HG02884 (cell line): Measurements from ENCODE around the gene TUBGCP5.
"Not testable (repeated sequence)": the region's sequence is repeated elsewhere in the genome, so short reads cannot be mapped to it uniquely, and the experiment has no call there.

Experiments
- ATAC-seq: cut with Tn5 transposase; IDR thresholded peaks from one replicate; pipeline ENCODE4 v1.9.1; 2021; ENCODE audit warnings: mild to moderate bottlenecking, moderate library complexity; ENCODE audit not compliant: unreplicated experiment

Gene TUBGCP5

DNA sequence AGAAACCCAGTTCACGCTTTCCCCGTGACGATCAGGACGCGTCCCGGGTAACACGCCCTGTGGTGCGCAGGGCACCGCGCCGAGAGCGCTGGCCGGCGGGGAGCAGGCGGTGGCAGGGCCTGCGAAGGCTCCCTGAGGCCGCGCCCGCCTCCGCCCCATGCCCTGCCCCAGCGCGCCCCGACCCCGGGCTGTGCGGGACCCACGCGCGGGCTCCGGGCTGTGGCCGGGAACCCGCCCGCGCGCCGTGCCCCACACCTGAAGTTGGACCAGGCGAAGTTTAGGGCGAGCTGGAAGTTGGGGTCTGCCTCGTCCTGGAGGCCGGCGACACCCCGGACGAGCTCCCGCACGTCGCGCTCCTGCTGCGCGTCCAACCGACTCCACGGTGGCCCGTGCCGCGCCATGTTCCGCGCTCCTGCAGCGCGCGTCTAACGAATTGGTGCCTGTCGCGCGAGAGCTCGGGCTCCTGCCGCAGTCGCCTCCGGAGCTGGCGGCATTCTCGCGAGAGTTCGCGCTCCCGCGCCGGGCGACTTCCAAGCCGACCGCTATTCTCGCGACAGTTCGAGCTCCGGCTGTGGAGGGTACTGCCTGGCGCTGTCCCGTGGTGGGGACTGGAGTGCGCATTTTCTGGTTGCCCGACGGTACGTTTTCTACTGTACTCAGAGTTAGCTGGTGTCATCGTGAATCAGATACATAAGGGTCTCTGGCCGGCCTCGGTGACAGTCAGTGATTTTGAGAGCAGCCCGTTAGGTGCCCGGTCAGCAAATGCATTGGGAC lies at the start of gene TUBGCP5:
TUBGCP5 (minus strand) TSS at position 427 of the 774 bp plus-strand sequence; CDS start at position 401, 26 bp downstream.
- peak; percentile 86 for ATAC-seq

DNA sequence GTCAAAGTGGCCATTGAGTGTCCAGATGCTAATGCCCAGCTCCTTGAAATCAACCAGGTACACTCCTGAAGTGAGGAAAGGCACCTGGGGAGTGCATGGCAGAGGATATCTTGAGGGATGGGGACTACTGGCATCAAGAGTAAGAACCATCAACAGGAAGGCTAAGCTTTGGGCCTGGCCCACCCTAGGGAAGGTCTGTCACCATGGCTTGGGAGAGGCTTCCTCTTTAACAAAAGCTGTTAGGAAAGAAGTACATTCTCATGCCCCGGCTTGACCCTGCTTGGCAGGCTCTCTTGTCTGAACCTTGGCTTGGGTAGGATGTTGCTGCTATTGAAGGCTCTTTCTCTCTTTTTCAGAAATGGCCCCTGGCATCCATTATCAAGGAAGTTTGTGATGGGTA lies 43.7 kb upstream of the TUBGCP5 start:
- no peak for ATAC-seq

DNA sequence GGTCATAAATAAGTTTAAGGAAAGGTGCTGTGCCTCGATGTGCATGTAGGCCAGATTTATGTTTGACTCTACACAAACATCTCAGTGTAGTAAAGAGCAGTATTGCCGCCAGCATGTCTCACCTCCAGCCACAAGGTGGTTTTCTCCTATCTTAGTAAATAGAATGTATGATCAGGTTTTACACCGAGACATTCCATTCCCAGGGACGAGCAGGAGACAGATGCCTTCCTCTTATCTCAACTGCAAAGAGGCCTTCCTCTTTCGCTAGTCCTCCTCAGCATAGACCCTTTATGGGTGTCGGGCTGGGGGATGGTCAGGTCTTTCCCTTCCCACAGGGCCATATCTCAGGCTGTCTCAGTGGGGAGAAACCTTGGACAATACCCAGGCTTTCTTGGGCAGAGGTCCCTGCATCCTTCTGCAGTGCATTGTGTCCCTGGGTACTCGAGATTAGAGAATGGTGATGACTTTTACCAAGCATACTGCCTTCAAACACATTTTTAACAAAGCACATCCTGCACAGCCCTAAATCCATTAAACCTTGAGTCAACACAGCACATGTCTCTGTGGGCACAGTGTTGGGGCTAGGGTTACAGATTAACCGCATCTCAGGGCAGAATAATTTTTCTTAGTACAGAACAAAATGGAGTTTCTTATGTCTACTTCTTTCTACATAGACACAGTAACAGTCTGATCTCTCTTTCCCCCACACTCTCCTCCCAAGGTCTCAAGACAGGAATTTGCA lies 42.8 kb upstream of the TUBGCP5 start:
- not testable (repeated sequence) for ATAC-seq

DNA sequence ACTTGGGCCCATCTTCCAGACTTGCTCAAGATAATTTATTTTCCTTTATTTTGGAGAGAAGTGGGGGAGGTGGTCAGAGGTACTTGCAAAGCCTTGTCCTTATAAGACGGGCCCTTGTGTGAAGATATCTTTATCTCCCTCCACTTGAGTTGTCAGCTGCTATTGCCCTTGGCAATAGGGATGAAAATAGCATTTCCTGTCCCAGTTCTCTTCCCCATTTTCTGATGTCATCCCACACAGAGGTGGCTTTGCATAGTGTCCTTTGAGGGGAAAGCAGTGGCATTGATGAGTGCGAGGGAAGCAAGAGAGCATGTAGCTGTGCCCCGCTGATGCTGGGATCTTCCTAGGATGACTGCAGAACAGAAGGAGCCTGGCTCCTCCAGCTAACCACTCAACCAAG lies 41.9 kb upstream of the TUBGCP5 start:
- no peak for ATAC-seq

DNA sequence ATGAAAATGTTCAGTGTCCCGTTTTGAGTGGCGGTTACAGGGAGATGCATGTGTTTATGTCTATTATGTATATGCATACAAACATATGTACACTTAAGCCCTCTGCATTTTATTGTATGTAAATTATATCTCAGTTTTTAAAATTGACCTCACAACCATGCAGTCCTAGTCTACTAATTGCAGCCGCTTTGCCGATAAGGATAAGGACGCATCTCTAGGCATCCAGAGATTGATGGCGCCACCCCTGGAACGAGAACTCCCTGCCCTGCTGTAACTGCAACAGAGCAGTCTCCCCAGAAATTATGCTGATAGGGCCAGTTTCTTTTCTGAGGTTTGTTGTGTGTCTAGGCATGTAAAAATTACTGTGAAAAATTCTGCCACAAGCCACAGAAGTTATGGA lies 40.4 kb upstream of the TUBGCP5 start:
- ATAC-seq = no peak

DNA sequence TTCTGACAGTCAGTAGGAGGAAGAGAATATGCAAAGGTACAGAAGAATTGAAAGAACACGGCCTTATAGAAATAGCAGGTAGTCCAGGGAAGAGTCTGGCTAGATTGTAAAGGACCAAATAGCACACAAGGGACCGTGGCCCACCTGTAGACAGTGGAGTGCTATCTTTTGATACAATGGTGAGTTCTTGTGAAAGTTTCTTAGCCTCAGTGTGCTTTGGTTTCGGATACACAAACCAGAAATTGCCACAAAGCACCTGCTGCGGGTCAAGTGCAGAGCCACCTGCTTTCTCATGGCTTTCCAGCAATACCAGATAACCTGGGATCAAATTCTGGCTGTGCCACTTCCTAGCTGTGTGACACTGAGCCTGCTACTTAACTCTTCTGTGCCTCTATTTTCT lies 36.6 kb upstream of the TUBGCP5 start:
- no peak for ATAC-seq

DNA sequence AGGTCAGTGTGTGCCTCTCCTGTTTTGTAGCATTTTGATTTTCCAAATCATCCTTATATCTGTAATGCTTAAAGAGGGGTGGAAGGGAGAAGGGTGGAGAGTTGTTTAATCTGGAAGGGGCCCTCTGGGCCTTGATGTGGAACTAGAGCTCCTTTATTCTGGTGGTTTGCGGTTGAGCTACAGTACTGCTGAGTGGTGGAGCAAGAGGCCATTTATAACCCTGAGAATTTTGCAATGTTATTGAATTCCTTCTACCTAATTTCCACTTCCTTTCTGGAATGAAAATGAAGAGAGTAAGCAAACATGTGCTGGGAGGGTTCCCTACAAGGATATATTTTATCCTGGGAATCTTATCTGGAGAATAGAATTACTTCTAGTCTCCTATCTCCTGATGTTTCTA lies 35.3 kb upstream of the TUBGCP5 start:
- no peak for ATAC-seq

DNA sequence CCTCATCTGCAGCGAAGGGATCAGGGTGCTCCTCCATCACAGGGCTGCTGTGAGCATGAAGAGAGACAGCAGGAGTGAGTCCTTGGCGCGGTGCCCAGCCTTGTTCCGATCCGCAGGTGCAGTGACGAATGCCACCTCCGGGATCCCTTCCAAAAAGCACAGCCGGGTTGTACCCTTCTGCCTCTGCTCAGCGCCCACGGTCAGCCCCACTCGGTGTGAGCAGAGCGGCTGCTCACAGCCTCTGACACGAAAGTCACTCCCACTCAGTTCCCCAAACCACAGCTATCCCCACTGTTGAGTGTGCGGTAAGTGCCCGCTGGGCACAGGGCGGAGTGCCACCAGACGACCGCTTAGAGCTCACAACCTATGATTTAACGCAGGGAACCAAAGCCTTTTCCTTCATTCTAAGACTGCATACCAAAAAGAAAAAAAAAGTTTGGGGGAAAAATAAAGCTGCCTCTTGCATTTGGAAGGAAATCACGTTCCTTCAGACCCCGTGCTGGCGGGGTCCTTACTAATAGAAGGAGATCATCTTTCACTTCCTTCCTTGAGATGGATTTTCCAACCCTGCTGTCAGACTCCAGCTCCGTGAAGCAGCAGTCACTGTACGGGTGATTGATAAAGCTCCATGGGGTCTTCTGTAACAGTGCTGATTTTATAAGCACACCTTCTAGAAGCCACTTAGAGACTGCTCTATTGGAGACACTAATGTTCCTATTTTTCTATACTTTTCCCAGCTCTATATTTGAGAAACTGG lies 34.7 kb upstream of the TUBGCP5 start:
- ATAC-seq = no peak

DNA sequence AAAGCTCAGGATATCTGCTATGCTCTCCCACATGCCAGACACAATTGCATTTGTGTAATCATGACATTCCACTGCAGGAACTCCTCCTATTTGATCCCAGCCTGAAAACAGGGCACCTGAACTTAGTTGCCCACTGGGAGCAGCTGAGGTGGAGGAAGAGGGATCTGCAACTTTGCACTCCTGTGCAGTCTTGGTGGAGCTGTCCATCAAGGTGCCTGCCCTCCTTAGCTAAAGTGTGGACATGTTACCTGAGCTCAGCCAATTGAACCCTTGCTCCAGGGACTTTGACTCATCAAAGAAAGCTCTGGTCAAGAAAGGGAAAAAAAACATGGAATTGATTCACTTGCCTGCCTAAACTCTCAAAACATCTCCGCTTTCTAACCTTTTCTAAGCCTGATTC lies 33.3 kb upstream of the TUBGCP5 start:
- no peak for ATAC-seq

DNA sequence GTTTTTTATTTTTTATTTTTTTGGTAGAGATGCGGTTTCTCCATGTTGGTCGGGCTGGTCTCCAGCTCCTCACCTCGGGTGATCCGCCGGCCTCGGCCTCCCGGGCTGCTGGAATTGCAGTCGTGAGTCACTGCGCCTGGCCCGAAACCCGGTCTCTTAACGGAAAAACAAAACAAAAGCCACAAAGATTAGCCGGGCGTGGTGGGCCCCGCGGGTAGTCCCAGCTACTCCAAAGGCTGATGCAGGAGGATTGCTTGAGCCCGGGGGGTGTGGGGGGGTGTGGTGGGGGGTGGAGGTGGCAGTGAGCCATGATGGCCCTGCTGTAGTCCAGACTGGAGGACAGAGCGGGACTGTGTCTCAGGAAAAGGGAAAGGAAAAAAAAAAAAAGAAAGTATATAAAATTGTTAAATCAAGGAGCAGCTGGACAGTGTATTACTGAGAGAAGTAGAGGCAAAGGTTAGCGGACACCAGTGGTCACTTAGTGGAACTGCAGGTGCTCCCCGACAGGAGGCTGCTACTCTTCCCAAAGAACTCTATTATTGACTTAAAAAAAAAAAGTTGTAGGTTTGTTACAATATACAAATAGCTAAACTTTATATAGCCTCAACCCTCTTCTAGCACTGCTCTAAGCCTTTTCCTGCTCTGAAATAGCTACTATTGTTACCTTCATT lies 30.3 kb upstream of the TUBGCP5 start:
- ATAC-seq = no peak

DNA sequence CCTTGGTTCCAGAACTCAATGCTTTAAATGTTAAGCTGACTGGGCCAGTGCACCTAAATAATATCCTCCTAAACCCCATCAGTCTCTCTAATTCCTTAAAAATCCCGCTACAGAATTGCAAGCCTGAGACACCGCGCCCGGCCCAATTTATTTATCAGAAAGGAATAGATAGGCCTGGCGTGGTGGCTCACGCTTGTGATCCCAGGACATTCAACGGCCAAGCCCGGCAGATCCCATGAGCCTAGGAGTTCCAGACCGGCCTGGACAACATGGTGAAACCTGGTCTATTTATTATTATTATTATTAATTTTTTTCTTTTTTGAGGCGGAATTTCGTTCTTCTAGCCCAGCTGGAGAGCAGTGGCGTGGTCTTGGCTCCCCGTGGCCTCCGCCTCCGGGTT lies 28.0 kb upstream of the TUBGCP5 start:
- no peak for ATAC-seq

DNA sequence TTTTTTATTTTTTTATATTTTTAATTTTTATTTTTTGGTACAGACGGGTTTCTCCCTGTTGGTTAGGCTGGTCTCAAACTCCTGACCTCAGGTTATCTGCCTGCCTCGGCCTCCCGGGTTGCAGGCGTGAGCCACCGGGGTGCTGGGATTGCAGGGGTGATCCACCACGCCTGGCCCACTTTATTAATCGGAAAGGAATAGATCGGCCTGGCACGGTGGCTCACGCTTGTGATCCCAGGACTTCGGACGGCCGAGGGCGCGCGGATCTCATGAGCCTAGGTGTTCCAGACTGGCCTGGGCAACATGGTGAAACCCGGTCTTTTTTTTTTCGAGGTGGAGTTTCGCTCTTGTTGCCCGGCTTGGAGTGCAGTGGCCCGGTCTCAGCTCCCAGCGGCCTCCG lies 26.5 kb upstream of the TUBGCP5 start:
- no peak for ATAC-seq

DNA sequence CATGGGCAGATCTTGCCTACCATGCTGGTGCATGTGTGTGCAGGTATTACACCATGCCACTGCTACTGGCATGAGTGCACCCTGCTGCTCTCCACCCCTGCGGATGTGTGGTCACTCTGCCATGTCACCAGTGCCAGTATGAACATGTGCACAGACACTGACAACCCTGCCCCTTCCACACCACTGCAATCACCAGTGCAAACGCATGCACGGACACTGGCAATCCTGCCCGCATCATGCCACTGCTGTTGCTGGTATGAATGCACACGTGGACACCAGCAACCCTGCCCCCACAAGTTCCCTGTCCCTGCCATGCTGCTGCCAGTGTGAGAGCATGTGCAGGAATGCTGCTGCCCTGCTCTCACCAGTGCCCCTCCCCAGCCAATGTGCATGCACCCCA lies 24.8 kb upstream of the TUBGCP5 start:
- ATAC-seq = no peak

DNA sequence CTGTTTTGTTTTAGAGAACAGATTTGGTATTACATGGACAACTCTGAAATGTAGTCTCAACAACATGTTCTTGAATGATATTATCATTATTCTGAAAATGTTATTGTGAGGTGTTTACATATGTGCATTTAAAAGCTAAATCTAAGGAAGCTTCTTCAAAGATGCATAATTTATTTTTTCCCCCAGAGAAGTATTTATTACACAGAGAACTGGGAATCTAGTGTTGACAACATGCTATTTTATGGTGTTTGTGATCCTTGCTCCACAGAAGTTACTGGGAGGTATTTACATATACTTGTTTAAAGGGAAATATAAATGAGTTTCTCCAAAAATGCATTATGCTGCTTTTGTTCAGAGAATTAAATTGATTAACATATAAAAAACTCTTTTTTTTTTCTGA lies 18.3 kb upstream of the TUBGCP5 start:
- ATAC-seq = no peak

DNA sequence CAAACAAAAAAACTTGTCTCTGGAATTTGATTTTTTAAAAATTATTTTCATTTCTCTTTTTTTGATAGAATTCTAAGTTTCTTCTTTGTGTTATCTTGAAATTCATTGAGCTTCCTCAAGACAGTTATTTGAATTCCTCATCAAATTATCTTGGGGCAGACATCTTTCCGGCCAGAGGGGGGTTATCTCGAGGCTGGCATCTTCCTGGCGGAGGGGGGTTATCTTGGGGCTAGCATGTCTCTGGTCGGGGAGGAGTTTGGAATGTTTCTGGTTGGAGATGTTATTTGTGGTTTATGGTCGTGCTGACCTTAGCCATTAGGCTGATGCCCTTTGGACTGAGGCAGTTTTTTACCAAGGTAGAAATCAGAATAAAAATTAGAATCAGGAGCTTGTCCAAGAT lies 15.9 kb upstream of the TUBGCP5 start:
- ATAC-seq = no peak

DNA sequence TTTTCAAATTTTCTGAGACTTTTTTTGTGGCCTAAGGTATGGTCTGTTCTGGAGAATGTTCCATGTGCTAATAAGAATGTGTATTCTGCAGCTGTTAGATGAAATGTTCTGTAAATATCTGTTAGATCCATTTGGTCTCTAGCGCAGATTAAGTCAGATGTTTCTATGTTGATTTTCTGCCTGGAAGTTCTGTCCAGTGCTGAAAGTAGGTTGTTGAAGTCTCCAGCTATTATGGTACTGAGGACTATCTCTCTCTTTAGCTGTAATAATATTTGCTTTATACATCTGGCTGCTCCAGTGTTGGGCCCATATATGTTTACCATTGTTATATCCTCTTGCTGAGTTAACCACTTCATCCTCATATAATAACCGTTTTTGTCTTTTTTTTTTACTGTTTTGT lies 13.2 kb upstream of the TUBGCP5 start:
- no peak for ATAC-seq

DNA sequence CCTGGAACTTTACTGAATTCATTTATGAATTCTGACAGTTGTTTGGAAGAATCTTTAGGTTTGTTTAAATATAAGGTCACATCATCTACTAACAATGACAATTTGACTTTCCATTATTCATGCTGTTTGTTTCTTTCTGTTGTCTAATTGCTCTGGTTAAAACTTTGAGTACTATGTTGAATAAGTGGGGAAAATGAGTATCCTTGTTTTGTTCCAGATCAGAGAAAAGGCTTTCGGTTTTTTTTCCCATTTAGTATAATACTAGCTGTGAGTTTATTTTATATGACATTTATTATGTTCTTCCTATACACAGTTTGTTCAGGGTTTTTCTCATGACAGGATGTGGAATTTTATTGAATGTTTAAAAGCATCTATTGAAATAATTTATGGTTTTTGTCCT lies 11.3 kb upstream of the TUBGCP5 start:
- no peak for ATAC-seq

DNA sequence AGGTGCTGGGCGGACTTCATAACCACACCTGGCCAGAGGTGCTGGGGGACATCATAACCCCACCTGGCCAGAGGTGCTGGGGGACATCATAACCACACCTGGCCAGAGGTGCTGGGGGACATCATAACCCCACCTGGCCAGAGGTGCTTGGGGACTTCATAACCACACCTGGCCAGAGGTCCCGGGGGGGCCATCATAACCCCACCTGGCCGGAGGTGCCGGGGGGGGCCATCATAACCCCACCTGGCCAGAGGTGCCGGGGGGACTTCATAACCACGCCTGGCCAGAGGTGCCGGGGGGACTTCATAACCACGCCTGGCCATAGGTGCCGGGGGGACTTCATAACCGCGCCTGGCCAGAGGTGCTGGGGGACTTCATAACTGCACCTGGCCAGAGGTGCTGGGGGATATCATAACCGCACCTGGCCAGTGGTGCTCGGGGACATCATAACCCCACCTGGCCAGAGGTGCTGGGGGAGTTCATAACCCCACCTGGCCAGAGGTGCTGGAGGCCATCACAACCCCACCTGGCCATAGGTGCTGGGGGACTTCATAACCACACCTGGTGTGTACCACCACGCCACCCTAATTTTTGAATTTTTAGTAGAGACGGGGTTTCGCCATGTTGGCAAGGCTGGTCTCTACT lies 10.7 kb upstream of the TUBGCP5 start:
- no peak for ATAC-seq

DNA sequence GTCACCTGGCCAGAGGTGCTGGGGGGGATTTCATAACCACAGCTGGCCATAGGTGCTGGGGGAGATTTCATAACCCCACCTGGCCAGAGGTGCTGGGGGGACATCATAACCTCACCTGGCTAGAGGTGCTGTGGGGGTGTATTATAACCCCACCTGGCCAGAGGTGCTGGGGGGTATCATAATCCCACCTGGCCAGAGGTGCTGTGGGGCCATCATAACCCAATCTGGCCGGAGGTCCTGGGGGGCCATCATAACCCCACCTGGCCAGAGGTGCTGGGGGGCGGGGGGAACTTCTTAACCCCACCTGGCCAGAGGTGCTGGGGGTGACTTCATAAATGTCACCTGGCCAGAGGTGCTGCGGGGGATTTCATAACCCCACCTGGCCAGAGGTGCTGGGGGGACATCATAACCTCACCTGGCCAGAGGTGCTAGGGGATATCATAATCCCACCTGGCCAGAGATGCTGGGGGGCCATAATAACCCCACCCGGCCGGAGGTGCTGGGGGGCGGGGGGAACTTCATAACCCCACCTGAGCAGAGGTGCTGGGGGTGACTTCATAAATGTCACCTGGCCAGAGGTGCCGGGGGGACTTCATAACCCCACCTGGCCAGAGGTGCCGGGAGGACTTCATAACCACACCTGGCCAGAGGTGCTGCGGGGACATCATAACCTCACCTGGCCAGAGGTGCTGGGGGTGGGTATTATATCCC lies 9.4 kb upstream of the TUBGCP5 start:
- not testable (repeated sequence) for ATAC-seq

DNA sequence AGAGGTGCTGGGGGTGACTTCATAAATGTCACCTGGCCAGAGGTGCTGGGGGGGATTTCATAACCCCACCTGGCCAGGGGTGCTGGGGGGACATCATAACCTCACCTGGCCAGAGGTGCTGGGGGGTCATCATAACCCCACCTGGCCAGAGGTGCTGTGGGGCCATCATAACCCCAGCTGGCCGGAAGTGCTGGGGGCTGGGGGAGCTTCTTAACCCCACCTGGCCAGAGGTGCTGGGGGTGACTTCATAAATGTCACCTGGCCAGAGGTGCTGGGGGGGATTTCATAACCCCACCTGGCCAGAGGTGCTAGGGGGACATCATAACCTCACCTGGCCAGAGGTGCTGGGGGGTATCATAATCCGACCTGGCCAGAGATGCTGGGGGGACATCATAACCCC lies 4.6 kb upstream of the TUBGCP5 start:
- ATAC-seq = not testable (repeated sequence)
